Kidney capillary endothelial cell (primary cell): Measurements from ENCODE around the gene PTPRN2.

ENCODE experiments used
- DNase-seq: peaks from one replicate; pipeline ENCODE4 v3.0.0-alpha.2; 2018; ENCODE audit warnings: low spot score

PTPRN2 gene

DNA sequence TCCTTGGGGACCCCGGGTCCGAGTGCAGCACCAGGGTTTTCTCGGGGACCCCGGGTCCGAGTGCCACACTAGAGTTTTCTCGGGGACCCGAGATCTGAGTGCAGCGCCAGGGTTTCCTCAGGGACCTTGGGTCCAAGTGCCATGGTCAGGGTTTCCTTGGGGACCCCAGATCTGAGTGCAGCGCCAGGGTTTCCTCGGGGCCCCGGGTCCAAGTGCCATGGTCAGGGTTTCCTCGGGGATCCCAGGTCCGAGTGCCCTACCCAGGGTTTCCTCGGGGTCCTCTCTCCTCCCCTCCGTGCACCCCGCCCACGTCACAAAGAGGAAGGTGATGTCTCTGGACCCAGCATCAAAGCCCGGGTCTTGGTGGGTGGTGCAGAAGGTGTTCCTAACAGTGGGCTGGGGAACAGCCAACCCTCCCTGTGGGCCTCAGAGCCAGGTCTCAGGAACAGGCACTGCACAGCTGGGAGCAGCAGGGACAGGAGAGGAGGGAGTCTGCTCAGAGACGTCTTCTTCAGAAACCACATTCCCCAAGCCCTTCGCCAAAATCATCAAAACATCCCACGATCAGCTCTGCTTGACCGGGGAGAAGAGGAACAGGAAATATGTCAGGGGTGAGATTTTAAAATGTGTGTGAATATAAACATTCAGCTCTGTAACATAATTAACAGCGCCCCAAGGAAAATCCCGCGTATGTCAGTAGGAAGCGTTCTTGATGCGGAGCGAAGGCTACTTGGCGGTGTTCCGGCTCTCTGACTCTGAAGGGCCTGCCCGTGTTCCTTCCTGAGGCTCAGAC is 710.1 kb downstream of the PTPRN2 start:
- DNase-seq: no peak

DNA sequence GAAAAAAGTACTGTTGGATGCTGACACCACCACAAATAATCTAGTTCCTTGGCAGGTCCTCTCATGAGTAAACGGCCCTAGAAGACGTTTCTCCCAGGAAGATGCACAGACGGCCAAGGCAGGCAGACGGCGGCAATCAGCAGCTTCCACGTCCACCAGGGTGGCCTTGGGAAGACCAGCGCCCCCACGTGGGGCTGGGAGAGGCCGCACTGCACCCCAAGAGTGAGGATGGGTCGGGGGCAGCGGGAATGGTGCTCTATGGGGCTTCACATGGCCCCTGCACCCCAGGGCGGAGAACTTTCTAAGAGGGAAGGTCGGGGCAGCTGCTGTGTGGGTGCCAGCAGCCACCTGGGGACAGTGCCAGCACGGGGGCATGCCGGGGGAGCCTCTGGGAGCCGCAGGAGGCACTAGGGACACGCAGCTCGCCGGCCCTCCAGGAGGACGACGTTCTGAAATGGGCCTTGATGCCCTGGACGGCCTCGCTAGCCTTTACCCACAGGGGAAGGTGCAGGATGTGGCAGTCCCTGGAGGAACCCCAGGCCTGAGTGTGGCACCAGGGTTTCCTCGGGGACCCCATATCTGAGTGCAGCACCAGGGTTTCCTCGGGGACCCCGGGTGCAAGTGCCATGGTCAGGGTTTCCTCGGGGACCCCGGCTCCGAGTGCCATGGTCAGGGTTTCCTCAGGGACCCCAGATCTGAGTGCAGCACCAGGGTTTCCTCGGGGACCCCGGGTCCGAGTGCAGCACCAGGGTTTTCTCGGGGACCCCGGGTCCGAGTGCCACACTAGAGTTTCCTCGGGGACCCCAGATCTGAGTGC is 710.9 kb downstream of the PTPRN2 start:
- no peak for DNase-seq

DNA sequence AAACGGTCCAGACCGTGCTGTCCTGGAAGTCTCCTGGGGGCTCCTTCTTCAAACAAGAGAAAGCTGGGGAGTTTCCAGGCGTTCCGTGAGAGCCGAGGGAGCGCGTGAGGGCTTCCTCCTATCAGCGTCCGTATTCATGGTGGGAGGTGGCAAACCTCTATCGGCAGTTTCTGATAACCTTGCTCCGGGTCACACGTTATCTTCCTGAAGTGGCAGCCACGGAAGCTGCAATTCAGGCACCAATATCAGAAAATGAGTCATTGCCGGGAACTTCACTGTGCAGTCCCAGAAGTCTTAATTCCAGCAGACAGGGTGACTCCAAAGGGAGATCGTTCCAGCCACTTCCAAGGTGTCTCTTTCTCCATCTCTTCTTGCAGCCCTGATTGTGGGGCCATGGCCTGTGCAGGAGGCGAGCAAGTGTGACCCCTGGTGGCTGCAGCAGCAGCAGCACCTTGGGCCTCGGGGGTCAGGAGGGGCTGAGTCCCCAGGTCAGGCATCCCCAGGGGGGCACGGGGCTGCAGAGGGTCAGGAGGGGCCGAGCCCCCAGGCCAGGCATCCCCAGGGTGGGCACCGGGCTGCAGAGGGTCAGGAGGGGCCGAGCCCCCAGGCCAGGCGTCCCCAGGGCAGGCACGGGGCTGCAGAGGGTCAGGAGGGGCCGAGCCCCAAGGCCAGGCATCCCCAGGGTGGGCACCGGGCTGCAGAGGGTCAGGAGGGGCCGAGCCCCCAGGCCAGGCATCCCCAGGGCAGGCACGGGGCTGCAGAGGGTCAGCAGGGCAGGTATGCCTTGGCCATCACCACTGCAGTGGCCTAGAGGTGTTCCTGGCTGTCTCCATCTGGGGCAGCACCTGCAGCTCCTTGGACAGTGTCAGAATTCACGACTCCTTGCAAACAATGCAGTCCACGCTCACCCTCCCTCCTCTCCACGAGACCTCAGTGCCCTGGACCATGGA is 712.1 kb downstream of the PTPRN2 start:
- DNase-seq: peak; percentile 38

DNA sequence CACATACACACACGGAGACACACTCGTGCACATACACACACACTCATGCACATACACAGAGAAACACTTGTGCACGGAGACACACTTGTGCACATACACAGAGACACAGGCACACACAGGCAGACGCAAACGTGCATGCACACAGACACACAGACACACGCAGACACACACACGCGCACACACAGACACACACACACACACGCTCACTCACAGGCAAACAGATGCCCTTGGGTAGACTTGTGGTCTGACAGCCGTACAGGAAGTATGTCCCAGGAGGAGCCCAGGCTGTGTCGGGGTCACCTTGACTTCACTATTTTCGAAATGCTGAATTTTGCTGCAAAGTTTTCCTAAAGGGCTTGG is 712.8 kb downstream of the PTPRN2 start:
- no peak for DNase-seq

DNA sequence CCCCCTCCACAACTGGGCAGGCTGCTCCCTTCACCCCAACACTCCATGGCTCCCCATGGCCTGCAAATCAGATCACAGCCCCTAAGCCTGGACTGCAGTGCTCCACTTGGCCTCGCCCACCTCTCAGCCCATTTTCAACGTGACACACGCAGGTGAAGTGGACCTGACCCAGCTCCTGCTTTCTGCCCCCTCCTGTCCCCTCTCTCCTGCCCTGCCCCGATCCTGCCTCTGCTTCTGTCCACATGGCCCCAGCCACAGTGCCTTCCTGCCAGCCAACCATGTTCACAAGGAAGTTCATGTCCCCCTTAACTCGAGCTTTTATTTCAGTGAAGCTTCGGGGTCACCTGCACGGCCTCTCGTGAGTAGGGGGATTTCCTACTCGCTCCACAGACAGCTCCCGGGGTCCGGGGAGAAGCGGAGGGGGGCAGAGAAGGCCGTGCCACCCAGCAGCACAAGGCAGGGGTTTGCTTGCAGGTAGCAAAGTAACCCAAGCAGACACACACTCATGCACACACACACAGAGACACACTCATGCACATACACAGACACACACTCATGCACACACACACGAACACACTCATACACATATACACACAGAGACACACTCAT is 713.3 kb downstream of the PTPRN2 start:
- DNase-seq: no peak

DNA sequence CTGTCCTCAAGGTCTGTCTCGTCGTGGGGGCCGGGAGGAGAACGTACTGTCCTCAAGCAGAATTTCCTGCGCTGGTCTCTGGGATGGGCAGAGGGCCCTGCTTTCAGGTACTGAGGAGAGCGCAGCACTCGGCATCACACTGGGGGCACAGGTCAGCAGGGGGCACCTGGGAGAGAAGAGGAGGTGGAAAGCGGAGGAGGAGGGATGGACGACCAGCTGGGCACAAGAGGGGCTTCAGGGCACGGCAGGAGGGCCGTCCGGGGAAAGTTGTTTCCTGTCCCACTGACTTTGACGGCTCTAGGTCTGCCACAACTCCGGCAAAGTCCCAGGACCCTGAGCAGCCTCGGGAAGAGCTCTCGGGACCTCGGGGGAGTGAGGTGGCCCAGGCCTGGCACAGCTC is 714.0 kb downstream of the PTPRN2 start:
- DNase-seq: no peak

DNA sequence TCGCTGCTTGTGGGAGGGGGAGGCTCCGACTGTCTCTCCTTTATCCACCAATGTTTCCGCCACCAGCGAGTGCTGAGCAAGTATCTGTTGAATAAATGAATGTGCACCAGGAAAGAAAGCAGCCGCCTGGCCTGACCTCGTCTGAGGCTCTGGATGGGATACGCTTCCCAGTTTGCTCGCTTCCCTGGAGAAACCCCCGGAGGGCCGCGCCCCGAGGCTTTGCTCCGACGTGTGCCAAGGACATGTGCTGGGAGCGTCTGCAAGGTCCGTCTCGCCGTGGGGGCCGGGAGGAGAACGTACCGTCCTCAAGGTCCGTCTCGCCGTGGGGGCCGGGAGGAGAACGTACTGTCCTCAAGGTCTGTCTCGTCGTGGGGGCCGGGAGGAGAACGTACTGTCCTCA is 714.4 kb downstream of the PTPRN2 start:
- DNase-seq: no peak

DNA sequence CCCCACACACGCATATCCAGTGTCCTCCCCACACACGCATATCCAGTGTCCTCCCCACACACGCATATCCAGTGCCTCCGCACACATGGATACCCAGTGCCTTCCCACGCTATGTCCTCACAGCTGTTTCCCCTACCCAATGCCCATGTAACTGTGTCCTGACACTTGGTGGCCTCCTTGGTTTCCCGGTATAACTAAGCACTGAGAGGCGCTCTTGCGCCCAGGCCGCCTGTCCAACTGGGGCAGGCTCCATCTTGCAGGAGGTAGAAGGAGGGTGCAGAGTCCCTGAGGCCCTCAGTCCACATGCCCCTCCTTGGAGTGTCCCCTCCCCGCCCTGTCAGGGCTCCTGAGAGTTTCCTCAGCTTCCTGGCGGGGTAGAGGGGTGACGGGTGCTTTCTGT is 715.2 kb downstream of the PTPRN2 start:
- no peak for DNase-seq

DNA sequence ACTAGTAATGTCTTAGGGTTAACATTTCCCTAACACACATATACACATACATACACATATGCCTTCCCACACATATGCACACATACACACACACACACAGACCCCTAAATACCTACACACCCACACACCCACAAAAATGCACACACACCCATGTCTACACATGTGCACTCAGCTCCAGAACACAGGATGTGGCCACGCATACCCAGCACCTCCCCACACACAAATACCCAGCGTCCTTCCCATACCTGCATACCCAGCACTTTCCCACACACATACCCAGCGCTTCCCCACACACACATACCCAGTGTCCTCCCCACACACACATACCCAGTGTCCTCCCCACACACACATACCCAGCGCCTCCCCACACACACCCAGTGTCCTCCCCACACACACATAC is 715.9 kb downstream of the PTPRN2 start:
- DNase-seq: no peak

DNA sequence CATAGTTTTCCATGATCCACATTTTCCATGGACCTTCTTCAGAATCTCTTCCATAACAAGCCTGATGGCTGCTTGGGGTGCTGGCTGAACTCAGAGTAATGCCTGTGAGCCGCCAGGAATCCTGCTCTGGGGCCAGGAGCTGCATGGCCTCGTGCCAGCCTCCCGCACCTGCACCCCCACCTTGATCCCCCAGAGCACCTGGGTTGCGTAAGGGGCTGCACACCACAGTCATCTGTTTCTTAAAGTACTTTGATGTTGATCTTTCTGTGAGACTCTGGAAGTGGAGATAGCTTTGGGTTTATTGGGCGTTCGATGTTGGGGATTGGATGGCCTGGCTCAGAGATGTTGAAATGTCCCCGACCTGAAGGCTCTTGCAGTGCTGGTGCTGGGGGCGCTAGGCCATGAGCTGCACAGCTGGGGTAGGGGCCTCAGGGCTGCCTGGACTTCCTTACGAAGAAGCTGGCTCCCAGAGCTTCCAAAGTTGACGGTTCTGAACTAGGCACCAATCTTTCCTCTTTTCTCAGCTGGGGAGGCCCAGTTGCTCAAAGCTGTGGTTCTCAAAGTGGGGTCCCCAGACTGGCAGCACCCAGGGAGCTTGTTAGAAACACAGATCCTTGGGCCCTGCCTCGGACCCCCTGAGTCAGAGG is 716.9 kb downstream of the PTPRN2 start:
- DNase-seq: no peak

DNA sequence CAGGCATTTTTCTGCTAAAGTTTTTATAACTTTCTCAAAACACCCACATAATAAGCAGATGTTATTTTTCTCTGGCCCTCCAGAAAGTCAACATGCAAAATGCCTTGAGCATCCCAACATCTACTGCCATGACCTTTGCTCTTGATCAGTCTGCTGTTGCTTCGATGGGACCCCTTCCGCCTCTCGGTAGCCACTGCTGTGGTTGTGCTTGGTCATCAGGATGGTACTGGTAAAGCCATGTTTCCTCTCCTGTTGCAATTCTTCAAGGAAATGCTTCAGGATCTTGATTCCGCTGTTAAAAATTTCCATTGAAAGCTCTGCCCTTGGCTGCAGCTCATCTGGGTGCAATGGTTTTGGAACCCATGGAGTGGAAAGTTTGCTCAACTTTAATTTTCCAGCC is 717.8 kb downstream of the PTPRN2 start:
- DNase-seq: no peak

DNA sequence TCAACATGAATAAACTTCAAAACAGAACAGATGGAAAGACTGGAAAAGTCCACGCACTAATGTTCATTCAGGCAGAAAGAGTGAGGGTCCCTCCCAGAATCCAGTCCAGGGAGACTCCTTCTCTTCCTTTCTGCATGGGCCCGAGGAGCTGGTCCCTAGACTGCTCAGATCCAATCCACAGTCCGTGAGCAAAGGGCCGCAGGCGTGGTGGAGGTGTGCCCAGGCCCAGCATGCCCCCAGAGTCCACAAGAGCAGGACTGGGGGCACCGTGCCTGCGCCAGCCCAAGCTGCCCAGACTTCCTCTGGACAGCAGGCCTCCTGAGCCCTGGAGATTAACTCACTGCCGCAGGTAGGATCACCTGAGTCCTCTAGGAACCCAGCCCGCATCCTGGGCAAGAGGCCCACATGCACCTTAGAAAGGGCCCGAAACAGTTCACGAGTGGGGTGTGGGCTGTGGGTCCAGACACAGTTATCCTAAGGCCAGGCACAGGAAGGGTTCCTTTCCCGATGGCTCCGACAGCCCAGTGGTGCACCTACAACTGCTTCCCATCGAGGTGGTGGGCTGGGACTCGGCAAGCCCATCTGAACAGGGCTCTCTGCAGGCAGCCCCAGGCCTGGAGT is 719.8 kb downstream of the PTPRN2 start:
- no peak for DNase-seq

DNA sequence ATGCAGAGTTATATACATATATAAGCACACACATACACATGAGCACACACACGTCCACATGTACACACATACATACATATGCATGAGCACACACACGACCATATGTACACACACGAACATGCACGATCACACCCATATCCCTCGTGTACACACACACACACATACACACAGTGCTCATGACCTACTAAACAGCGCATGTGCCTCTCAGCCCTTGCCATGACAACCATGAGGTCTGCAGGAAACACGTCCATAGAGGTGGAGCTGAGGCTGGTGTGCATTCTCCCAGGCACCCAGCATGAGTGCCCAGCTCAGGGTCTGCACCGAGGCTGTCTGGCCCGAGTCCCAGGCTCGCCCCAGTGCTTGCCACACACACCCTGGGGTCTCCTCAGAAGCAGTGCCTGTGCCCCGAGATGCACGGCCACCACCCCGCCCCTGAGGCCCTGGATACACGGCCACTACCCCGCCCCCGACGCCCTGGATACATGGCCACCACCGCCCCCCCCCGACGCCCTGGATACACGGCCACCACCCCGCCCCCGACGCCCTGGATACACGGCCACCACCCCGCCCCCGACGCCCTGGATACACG is 721.2 kb downstream of the PTPRN2 start:
- no peak for DNase-seq

DNA sequence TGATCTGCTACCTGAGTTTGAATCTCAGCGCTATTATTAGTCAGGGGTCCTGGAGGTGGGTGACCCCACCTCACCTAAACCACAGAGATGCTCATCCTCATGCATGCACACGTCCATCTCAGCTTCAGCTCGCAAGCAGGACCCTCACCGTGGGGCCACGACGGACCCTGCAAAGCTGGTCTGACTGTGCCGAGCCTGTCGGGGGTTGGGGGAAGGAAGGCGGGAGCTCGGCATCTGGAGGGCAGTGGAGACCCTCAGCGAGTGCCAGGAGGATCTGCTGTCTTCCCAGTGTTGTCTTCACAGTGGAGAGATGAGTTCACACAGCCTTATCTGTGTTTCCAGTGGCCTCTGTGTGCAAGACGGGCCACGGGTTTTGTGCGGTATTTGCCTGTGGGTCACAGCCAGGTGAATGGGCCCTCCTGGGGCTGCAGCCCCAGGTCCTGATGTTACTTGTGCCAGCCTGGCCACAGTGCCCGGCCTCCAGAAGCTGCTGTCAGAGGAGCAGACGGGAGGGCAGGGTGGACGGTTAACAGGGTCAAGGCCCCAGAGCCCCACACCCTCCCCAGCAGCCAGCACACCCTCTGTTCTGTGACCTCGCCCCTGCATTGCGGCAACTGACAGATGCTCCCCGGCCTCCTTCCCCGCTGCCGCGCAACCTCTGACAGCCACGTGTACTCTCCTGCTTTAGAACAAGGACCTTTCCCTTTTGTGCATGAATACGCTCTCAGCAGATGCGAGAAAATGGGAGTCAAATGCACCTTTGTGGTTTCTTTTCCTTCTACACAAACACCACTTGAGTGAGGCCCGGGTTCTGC is 722.1 kb downstream of the PTPRN2 start:
- no peak for DNase-seq

DNA sequence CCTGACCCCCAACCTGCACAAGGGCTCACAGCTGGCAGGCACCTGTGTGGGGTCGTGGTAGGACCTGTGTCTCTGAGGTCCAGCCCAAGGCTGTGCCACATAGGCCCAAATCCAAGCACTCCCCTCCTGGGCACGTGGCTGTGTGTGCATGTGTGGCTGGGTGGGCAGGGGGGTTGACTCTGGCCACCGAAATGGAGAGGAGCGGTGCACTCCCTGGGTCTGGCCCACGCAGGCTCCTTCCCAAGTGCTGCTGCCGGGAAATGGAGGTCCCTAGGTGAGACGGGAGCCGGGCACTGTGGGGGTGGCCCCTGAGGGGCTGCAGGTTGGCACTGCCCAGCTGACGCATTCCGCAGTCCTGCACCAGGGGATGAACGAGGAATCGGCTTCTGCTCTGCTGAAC is 722.7 kb downstream of the PTPRN2 start:
- DNase-seq: no peak

DNA sequence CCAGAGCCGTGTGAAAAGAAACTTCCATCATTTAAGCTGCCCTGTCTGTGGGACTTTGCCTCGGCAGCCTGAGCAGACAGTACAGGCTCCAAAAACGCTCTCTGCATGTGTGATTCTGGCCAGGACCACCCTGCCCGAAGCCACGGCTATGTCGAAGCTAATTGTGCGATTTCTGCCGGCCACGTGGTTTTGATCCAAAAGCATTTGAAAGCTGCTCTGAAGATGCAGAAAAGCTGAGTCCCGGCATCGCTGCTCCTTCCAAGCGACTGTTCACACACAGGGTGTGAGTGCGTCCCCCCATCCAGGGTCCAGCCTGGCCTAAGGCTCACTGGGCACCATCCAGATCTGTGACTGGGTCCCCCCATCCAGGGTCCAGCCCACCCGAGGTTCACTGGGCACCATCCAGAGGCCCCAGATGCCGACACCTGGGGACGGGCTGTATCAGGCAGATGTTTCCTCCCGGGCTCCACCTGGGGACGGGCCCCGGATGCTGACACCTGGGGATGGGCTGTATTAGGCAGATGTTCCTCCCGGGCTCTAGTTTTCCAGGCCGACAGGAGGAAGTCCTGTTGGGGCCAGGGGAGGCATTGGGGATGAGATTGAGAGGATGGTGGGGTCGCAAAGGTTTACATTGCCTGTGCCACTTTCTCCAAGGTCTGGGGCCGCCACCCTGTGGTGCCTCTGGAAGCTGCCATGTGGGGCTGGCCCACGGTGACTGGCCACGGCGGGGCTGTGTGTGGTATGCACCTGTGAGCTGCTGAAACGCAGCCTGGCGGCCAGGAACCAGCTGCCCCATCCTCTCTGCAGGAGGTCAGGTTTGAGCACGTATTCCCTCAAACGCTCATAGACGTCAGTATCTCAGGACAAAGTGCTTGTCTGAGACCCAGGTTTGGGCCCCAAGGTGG is 723.5 kb downstream of the PTPRN2 start:
- DNase-seq: no peak

DNA sequence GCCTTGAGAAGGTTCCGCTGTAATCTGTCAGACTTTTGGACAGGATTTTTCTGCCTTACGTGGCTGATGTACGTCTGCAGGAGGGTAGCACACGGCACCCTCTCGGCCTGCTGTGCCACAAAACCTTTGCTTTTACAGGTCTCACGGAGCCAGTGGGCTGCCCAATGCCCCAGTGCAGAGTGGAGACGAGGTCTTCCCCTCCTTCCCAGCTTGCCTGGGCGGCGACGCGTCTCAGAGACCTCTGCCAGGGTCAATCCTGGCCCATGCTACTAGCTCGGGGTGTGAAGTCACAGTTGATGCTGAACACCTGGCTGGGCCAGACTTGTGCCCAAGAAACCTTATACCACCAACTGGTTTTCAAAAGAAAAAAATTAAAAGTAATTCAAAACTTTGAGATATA is 724.4 kb downstream of the PTPRN2 start:
- no peak for DNase-seq

DNA sequence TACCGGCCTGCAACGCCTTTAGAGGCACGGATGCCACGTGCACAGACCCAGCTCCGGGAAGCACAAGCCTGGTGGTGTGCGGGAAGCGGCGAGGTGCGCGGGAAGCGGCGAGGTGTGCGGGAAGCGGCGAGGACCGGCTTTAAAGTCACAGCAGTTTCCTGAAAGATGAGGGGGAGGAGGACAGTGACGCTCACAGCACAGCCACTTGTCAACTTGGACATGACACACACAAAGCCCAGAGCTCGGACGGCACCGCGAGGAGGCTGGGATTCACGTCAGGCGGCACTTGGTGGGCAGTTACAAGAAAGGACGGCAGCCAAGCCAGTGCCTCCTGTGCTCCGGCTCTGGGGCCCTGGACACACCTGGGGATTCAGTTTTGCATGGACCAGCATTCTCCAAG is 724.9 kb downstream of the PTPRN2 start:
- no peak for DNase-seq

DNA sequence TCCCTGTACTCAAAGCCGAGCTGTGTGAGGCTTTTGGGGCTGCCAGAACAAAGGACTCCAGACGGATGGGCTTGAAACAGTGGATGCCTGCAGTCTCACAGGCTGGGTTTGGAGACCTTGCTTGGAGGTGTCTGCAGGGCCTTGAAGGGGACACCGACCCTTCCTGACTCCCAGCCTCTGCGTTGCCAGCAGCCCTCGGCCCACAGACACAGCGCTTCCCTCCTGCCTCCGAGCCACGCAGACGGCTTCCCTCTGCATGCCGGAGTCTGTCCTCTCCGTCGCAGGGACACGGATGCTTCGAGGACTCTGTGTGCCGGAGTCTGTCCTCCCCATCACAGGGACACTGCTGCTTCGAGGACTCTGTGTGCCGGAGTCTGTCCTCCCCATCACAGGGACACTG is 726.1 kb downstream of the PTPRN2 start:
- no peak for DNase-seq
